ENCODE data around the gene USP47.

USP47 gene

GRCh38 chr11:11937433-11937832 lies 95.7 kb downstream of the USP47 start:
- no peak for TF ChIP-seq CTCF (IDR thresholded peaks at IDR 0.05; ENCODE audit: borderline replicate concordance, control extremely low read depth, extremely low read depth, insufficient read depth, missing control alignments)
- no peak for DNase-seq (ENCODE audit: low spot score)
- in situ Hi-C loops (cut with MboI; ENCODE audit: low sequenced_read_pairs, unreplicated experiment) = no loop called here

GRCh38 chr11:11937957-11938356 lies 96.2 kb downstream of the USP47 start:
- in situ Hi-C loops (cut with MboI; ENCODE audit: low sequenced_read_pairs, unreplicated experiment) = no loop called here
- DNase-seq (ENCODE audit: low spot score) = no peak
- TF ChIP-seq CTCF (IDR thresholded peaks at IDR 0.05; ENCODE audit: borderline replicate concordance, control extremely low read depth, extremely low read depth, insufficient read depth, missing control alignments) = no peak

- no peak for TF ChIP-seq CTCF (IDR thresholded peaks at IDR 0.05; ENCODE audit: borderline replicate concordance, control extremely low read depth, extremely low read depth, insufficient read depth, missing control alignments)
- in situ Hi-C loops (cut with MboI; ENCODE audit: low sequenced_read_pairs, unreplicated experiment) = no loop called here
- DNase-seq (ENCODE audit: low spot score) = no peak
Observed at GRCh38 chr11:11940551-11940950, 98.8 kb downstream of the USP47 start.

GRCh38 chr11:11942668-11943067 lies 100.9 kb downstream of the USP47 start:
- in situ Hi-C loops (cut with MboI; ENCODE audit: low sequenced_read_pairs, unreplicated experiment) = no loop called here
- DNase-seq (ENCODE audit: low spot score) = no peak
- TF ChIP-seq CTCF (IDR thresholded peaks at IDR 0.05; ENCODE audit: borderline replicate concordance, control extremely low read depth, extremely low read depth, insufficient read depth, missing control alignments) = no peak

- in situ Hi-C loops (cut with MboI; ENCODE audit: low sequenced_read_pairs, unreplicated experiment) = no loop called here
- DNase-seq (ENCODE audit: low spot score) = no peak
- TF ChIP-seq CTCF (IDR thresholded peaks at IDR 0.05; ENCODE audit: borderline replicate concordance, control extremely low read depth, extremely low read depth, insufficient read depth, missing control alignments) = no peak
Observed at GRCh38 chr11:11944444-11944843, 102.7 kb downstream of the USP47 start.

- in situ Hi-C loops (cut with MboI; ENCODE audit: low sequenced_read_pairs, unreplicated experiment) = no loop called here
- no peak for DNase-seq (ENCODE audit: low spot score)
- no peak for TF ChIP-seq CTCF (IDR thresholded peaks at IDR 0.05; ENCODE audit: borderline replicate concordance, control extremely low read depth, extremely low read depth, insufficient read depth, missing control alignments)
Observed at GRCh38 chr11:11946180-11946579, 104.4 kb downstream of the USP47 start.

- in situ Hi-C loops (cut with MboI; ENCODE audit: low sequenced_read_pairs, unreplicated experiment) = no loop called here
- no peak for TF ChIP-seq CTCF (IDR thresholded peaks at IDR 0.05; ENCODE audit: borderline replicate concordance, control extremely low read depth, extremely low read depth, insufficient read depth, missing control alignments)
- DNase-seq (ENCODE audit: low spot score) = no peak
Observed at GRCh38 chr11:11946878-11947277, 105.1 kb downstream of the USP47 start.

All from GM13976 (cell line).